Activated CD4-positive, alpha-beta T cell treated with anti-CD3 and anti-CD28 coated beads for 4 hours (primary cell): ENCODE results near the gene SEMA5B.

Experiments used
- DNase-seq, 2 donors: peaks; one replicate each; pipeline ENCODE4 v3.0.0-alpha.2; 2020

SEMA5B gene

GRCh38 chr3:122992133-122992532 lies 35.4 kb downstream of the SEMA5B start:
- no peak for DNase-seq

DNA sequence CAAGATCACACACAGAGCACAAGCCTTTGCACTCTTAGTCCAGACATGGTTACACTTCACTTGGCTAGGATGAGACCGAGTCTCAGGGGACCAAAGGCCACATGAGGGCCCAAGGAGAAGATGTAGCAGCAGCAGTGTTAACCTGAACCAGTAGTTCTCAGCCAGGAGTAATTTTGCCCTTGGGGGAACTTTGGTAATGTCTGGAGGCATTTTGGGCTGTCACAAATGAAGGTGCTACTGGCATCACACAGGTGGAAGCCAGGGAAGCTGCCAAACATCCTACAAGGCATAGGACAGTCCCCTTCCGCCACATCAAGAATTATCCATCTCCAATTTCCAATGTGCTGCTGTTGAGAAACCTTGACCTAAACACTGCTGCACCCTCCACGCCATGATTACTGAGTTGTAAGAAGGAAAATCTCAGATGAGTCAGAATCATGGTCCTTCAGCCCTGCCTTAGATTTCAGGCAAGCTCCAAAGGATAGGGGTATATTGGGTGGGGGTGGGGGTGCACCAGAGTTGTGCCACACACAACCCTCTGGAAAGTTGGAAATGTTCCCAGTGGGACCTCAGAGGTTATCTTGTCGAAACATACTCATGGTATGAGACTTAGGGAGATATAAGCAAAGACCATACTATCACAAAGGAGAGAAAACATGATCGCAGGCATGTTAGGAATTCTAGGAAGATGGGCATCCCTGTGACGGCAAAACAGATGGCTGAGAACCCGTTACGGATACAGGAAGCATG lies 36.2 kb downstream of the SEMA5B start:
- DNase-seq, result no peak

- no peak for DNase-seq
Observed at GRCh38 chr3:122989856-122990575, 37.5 kb downstream of the SEMA5B start.

DNA sequence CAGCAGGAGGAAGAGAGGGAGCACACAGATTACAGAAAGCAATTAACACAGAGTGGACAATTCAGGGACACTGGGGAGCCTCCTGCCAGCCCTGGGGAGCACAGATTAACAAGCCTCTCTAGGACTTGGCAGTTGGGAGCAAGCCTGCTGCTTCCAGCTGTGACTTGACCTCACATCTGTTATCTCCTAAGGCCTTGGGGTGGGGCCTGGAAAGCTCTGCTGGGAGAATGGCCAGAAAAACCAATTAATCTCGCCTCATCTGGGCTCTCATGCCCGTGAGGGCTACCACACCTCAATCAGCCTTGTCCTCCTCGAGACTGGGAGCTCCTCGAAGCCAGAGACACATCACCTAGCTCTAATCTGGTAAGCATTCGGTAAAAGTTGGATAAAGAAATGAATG lies 39.1 kb downstream of the SEMA5B start:
- DNase-seq, result no peak

GRCh38 chr3:122987736-122988319 lies 39.7 kb downstream of the SEMA5B start:
- DNase-seq, result no peak

DNA sequence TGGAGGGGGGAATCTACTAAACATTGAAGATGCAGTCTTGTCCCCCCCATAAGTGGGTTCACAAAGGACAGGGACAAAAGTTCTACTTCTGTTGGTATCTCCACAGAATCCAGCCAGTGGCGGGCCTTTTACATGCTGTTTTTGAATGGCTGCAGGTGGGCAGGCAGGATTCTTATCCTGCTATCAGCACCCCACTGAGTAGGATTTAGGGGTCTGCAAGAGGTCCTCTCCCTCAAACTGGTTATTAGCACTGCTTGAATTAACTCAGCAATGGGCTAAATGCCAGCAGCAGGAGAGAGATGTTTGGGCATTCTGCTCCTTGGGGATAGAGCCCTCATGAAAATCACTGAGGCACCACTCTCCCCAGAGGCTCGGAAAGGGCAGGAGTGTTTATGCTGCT lies 40.3 kb downstream of the SEMA5B start:
- no peak for DNase-seq

DNA sequence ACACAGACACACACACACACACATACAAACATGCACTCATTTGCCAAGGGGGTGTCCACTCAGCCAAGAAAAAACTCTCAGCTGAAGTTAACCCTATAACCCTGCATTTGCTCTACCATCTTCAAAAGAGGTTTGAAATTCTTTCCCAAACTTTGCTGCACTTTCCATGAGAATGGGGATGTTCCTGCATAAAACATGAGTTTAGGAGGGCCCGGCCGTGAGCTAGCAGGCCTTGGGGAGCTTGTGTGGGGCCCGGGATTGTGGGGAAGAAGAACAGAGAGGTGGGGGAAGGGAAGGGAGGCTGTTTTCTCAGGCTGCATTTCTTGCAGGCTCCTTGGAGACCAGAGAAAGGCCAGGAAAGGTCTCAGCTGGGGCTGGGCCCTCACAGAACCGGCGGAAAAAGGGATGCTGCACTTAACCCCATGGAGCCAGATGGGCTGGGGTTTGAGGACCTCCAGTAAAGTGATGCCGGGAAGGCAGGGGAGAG lies 40.8 kb downstream of the SEMA5B start:
- no peak for DNase-seq

DNA sequence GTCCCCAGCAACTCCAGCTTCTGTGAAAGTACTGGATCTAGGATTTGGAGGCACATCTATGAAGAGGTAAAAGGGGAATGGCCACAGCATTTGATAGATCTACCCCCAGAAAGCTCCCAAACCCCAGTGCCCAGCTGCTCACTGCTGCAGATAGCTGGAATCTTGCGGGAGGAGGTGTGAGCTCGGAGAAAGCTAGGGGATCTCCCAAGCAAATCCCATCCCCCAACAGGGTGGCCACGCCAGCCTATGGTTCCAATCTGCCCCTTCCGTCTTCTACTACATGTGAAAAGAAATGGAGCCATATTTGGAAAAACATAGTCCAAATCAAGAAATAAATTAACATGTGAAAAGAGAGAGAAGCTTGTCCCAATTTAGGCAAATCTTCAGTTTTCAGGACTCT lies 42.0 kb downstream of the SEMA5B start:
- no peak for DNase-seq

DNA sequence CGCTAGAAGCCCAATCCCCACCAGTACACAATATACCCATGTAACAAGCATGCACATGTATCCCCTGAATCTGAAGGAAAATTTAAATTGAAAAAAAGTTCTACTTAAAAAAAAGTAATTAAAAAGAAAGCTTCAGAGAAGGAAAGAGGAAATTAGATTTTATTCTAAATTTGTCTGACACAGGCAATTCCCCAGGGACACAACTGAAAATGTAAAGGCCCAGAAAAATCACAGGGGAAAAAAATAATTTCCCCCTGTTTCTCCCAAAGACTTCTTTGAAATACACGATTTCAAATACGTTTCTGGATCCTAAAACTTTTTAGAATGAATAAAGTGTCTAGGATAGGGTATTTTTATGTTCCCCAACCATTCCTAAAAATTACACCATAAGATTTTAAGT lies 42.9 kb downstream of the SEMA5B start:
- DNase-seq, result no peak

GRCh38 chr3:122984007-122984406 lies 43.6 kb downstream of the SEMA5B start:
- no peak for DNase-seq

DNA sequence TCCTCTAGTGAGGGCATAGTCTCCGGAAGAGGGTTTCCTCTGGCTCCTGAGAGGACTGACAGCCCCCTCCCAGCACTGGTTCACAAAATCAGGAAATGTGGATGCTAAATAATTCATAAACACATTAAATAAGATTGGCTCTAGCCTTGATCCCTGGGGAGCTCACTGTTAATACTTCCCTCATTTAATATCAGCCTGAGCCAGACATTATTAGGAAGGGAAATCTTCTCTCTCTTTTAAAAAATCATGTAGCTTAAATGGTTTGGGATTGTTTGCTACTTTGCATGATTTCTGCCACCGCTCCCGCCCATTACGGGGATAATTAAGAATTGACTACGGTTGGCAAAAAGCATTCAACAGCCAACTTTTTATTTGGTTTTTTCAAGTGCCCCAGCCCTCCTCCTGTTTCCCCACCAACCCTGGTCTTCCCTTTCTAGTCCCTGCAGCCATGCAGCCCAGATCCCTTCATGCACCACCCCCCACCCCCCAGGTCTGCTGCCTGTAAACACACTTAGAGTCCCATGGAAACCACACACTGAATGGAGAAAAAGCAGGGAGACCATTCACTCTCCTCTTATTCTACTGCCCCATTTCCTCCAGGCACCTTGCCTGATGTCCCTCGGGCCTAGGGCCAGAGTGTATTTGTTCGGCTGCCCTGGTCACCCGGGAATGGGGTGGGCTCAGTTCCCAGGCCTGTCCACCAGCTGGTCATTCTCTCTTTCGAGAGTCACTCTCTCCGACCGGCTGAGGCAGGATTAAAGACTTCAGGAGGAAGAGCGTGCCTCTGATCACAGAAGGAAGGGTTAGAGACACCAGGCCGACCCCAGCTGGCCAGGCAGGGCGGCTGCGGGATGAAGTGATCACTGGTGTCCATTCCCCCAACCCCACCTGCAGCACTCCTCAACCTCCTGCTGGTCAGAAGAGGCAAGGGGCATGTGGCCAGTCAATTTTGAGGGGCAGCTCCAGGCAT lies 45.1 kb downstream of the SEMA5B start:
- no peak for DNase-seq

DNA sequence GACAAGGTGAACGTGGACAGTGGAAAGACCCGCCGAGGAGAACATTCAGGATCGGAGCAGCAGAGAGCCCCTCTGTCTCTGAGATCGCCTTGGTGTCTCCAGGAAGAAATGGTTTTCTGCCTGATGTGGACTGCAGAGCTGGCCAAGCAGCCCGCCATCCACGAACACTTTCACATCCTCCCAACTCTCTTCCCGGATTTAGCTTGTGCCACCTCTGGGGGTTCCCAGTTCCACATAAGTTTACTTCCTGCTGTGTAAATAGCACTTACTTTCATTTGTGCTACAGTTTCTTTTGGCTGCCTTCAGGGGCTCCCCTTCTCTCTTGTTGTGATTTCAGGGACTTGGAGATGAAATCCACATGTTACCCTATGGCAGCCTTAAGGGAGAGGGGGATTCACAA lies 48.4 kb downstream of the SEMA5B start:
- no peak for DNase-seq

DNA sequence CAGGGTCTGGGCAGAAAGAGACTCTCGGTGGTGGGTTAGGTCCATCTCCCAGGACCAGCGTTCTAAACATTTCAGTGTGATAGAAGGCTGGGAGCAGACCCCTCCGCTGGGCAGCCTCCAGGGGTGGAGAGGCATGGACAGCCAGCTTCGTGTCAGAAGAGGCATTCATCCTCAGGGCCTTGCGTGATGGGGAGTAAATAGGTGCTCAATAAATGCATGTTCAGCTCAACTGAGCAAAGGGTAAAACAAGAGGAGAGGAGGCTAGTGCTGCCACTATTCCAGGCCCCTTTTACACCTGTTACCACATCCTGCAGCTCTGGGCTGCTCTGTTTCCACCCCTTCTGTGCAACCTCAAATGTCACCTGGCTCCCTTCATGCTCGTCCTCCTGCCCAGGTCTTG lies 49.0 kb downstream of the SEMA5B start:
- DNase-seq, result no peak

DNA sequence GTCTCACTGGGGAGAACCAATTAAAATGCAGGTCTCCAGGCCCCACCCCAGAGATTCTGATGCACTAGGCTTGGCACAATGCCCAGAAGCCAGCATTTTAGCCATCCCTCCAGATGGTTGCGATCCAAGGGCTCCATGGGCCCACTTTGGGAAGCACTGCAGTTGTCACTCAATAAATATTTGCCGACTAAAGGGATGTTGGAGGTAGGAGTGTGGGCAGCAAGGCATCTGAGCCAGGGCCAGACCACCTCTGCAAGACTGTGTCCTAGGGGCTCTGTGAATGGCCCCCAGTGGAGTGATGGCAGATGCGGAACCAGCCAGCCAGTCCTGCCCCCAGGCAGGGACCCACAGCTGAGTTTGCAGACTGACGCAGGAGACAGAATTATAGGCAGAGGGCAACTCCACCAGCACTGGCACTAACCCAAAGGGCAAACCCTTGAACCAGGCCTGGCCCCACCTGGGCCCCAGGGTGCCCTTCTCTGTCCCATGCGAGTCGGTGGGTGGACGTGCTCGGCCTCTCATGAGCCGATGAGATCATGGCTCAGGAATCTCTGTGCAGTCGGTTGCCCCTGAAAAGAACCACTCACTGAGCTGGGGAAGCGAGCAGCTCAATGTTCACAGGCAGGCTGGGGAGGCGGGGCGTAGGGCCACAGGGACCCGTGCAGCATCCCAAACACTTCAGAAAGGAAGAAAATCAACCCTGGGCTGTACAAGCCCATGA lies 49.7 kb downstream of the SEMA5B start:
- no peak for DNase-seq

DNA sequence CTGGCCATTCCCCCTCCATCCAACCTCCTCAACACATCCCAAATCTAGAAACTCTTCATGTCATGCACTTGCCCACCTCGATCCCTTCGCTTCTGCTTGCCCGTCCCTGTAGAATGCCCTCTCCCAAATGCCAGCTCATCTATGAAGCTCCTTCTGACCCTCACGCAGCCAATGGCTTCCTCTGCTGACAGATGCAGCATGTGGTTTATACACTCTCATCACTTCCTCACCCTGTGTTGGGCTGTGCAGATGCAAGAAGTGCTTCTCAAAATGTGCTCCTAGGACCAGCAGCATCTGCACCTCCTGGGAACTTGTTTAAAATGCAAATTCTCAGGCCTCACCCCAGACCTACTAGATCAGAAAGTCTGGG lies 51.7 kb downstream of the SEMA5B start:
- no peak for DNase-seq

DNA sequence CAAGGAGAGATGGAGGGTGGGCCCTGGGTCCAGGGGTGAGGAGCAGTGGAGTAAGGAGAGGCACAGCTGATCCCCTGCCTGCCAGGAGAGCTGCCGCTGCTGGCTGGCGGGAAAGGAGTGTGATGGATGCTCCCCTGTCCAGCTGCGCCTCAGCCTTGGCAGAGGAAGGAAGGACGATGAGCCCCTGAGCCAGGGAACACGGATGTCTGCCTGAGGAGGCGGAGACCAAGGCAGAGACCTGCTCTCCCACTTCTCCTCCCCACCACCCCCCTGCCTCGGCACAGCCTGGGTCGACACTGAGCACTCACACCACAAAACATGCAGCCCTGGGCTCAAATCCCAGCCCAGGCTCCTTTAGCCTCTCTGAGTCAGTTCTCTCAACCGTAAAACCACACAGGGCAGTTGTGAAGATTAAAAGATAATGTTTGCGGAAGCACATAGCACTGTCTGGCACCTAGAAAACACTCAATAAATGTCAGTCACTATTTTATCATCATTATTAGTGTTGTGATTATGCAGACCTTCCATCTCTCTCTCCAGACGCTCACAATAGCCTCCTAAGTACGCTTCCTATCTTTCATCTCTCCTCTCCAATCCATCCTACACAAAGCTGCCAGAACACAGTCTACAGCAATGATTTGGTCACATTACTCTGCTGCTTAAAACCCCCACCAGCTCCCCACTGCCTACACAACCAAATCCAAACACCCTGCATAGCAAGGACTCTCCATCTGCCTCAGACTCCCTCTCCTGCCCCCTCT lies 52.2 kb downstream of the SEMA5B start:
- no peak for DNase-seq

DNA sequence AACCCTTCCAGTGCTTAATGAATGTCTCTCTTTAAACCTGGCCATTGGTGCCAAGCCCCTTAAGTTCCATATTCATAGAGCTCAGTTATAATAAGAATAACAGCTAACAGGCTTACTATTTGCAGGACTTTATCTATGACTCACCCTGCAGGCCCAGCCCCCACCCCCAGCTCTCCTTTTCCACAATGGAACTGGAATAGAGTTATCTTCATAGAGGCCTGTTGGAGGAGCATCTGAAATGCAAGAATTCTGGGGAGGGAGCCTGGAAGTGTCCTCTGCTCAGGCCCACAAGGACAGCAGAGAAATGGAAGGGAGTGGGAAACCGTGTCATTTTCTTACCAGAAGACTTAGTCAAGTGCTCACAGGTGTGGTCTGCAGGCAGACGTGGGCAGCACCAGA lies 52.8 kb downstream of the SEMA5B start:
- DNase-seq, result no peak

GRCh38 chr3:122973893-122974615 lies 53.5 kb downstream of the SEMA5B start:
- no peak for DNase-seq

- no peak for DNase-seq
Observed at GRCh38 chr3:122972141-122972540, 55.4 kb downstream of the SEMA5B start.

DNA sequence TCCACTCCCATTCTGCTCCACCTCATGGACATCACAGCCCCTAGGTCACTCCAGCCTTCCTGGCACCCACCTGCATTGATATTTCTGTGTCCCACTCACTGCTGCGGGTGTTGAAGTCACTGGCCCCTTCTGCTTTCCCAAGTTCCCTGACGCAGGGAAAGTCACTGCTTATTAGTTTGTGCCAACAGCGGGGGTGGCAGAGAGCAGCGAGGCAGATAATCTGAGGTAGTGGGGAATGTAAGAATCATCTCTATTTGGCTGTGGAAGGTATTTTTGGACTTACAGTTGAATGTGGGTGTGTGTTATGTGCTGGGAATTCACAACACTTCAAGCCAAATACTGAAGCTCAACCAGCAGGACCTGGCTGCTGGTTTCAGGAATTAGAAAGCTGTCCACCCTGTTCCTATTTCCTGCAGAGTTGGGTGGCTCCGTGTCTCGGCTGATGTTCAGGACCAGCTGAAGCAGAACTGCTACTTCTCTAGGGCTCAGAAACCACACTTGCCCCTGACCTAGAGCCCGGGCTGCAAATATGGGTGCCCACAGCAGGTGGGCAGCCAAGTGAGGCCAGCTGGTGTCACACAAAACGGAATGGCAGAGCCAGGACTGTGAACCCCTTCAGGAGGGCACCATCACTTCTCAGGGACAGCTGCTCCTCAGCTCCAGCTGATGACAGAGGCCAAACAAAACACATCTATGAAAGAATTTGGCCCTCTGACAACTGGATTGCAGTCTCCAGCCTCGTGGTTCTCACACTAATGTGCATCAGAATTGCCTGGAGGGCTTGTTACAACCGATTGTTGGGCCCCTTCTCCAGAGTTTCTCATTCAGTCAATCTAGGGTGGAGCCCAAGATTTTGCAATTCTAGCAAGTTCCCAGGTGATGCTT lies 57.7 kb downstream of the SEMA5B start:
- DNase-seq, result no peak
